HT-29 (cell line): ENCODE data around the gene HPD. TPM values are rescaled to one million over a fixed set of nuclear protein-coding genes. Genes with fewer than 3 reads are reported as not detected.
A peak's percentile ranks its signal among the peaks of the same experiment; 100 is the strongest.

Experiments used
- DNase-seq: peaks from one replicate; pipeline ENCODE4 v3.0.0-alpha.2; 2015; ENCODE audit warnings: low spot score
- total RNA-seq: library from RNA; depleted of rRNA; stranded (reverse); fragments of >200 nt; shearing (Covaris generic); gene quantifications from 2 replicates; pipeline ENCODE4 v1.2.3, GENCODE V29; 2014

HPD gene
- total RNA-seq, 1 experiment from 2014 or later: not detected

DNA sequence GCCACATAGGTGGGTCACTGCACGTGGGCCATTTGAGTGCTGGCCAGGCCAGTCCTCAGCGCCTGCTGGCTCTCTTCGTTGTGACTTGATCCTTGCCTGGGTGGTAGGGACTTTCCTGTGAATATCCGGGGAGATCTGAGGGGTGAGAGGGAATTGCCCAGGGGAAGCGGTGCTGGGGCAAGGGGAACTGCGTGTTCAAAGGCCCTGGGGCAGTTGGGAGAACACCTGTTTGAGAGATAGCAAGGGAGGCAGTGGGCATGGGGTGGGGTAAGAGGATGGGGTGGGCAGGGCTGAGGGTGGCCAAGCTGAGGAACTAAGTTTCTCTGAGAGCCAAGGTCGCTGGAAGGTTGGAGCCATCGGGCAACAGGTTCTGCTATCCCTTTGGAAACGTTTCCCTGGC, 29.8 kb downstream of the HPD start:
- no peak for DNase-seq

GRCh38 chr12:121828306-121828705, 30.4 kb downstream of the HPD start:
- no peak for DNase-seq

GRCh38 chr12:121827351-121828099, 31.1 kb downstream of the HPD start:
- no peak for DNase-seq

- DNase-seq: no peak
Observed at GRCh38 chr12:121826318-121827150, 32.1 kb downstream of the HPD start.

- DNase-seq: no peak
Observed at GRCh38 chr12:121825041-121825523, 33.6 kb downstream of the HPD start.

DNA sequence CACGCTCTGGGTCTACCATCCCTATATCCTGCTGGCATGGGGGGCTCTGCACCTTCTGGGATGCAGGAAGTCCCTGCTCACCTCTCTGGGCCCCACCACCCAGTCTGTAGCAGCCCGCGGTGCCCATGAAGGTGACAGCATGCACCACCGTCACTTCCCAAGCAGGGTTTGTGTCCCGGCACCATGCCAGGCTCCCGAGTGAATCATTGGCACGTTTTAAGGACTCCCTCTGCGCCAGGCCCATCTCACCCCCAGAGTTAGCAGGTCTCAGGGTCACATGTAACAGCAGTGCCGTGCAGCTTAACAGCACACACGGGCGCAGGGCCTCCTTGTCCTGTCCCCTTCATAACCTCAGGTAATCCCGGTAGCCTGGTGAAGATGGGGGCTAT, 34.9 kb downstream of the HPD start:
- no peak for DNase-seq

DNA sequence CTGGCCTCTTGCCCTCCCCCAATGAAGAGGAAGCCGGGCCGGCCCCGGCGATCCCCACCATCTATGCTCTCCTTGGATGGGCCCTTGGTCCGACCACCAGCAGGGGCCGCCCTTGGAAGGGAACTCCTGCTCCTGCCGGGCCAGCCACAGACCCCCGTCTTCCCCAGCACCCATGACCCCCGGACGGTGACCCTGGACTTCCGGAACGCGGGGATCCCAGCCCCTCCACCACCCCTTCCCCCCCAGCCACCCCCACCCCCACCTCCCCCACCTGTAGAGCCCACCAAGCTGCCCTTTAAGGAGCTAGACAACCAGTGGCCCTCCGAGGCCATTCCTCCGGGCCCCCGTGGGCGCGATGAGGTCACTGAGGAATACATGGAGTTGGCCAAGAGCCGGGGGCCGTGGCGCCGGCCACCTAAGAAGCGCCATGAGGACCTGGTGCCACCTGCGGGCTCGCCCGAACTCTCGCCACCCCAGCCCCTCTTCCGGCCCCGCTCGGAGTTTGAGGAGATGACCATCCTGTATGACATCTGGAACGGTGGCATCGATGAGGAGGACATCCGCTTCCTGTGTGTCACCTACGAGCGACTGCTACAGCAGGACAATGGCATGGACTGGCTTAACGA, 35.4 kb downstream of the HPD start:
- no peak for DNase-seq

GRCh38 chr12:121822393-121823100, 36.1 kb downstream of the HPD start:
- no peak for DNase-seq

DNA sequence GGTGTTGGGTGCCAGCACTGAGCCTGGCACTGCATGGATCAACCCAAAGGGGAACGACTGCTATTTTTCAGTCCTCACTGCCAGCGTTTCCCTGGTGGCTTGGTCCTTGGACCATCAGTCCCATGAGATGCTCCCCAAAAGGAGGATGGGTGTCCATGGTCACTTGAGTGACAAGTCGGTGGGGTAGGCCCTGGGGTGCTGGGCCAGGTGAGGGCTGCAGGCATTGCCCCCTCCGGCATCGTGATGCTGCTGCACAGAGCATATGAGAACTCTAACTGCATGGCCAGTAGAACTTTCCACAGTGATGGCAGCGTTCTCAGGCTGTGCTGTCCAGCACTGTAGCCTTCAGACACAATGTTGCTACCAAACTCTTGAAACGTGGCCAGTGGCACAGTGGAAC, 38.6 kb downstream of the HPD start:
- no peak for DNase-seq

DNA sequence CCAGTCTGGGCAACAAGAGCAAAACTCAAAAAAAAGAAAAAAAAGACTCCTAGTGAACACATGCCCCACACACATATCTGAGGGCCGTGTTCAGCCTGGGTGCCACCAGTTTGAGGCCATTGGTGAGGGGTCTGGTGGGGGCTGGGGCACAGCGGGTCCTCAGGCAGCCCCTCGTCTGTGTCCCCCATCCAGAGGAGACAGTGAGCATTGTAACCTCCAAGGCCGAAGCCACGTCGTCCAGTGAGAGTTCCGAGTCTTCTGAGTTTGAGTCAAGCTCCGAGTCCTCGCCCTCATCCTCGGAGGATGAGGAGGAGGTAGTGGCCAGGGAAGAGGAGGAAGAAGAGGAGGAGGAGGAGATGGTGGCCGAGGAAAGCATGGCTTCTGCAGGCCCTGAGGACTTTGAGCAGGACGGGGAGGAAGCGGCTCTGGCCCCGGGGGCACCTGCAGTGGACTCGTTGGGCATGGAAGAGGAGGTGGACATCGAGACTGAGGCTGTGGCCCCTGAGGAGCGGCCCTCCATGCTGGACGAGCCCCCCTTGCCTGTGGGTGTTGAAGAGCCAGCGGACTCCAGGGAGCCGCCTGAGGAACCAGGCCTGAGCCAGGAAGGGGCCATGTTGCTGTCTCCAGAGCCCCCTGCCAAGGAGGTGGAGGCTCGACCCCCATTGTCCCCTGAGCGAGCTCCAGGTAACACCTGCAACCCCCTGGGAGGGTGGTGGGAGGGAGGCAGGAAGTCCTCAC, 39.3 kb downstream of the HPD start:
- no peak for DNase-seq

DNA sequence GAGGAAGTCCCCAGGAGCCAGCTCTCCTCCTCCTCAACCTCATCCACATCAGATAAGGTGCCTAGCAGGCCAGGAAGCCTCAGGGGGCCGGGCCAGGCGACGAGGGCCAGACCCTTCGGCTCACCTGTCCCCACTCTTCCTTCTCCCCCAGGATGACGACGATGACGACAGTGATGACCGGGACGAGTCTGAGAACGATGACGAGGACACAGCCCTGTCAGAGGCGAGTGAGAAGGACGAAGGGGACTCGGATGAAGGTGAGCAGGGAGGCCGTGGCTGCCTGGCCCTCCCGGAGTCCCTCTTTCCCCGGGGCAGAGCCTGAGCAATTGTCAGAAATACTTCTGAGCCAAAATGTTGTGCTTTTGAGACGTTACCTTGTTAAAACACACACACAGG, 41.0 kb downstream of the HPD start:
- DNase-seq: no peak

- no peak for DNase-seq
Observed at GRCh38 chr12:121816925-121817647, 41.6 kb downstream of the HPD start.

- no peak for DNase-seq
Observed at GRCh38 chr12:121815263-121815662, 43.4 kb downstream of the HPD start.

DNA sequence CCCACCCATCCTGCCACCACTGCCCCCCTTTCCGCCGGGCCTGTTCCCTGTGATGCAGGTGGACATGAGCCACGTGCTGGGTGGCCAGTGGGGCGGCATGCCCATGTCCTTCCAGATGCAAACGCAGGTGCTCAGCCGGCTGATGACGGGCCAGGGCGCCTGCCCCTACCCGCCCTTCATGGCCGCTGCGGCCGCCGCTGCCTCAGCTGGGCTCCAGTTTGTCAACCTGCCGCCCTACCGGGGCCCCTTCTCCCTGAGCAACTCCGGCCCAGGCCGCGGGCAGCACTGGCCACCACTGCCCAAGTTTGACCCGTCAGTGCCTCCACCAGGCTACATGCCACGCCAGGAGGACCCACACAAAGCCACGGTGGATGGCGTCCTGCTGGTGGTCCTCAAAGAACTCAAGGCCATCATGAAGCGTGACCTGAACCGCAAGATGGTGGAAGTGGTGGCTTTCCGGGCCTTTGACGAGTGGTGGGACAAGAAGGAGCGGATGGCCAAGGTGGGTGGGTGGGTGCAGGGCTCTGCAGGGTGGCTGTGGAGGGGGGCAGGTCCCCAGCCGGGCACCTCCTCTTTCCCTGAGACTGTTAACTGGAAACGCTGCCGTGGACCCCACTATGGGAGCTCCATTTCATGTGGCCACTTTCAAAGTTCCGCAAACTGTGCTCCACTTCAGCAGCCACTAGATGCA, 44.1 kb downstream of the HPD start:
- DNase-seq: no peak

DNA sequence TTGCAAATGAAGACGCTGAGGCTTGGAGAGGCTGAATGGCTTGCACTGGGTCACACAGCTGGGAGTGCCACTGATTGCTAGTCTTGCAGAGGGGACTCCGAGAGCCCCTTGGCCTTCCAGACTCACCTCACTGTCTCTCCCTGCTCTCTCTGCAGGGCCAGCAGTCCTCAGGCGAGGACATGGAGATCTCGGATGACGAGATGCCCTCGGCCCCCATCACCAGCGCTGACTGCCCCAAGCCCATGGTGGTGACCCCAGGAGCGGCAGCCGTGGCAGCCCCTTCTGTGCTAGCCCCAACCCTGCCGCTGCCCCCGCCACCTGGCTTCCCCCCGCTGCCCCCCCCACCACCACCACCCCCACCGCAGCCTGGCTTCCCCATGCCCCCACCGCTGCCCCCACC, 44.7 kb downstream of the HPD start:
- DNase-seq: no peak

GRCh38 chr12:121812921-121813896, 45.5 kb downstream of the HPD start:
- no peak for DNase-seq

GRCh38 chr12:121812320-121812871, 46.3 kb downstream of the HPD start:
- DNase-seq: peak; percentile 75
